Activated naive CD4-positive, alpha-beta T cell treated with anti-CD3 and anti-CD28 coated beads, Interleukin-2, amount 50 U/mL, for 16 hours (primary cell): ENCODE measurements around the gene MYCBPAP.

Source experiments
- DNase-seq: peaks from one replicate; pipeline ENCODE4 v3.0.0-alpha.2; 2020

The MYCBPAP gene

GRCh38 chr17:50573866-50574611 is 65.8 kb downstream of the MYCBPAP start:
- no peak for DNase-seq

GRCh38 chr17:50575581-50576210 is 67.5 kb downstream of the MYCBPAP start:
- no peak for DNase-seq

- no peak for DNase-seq
These were observed 68.6 kb downstream of the MYCBPAP start for GRCh38 chr17:50576864-50577263.

- DNase-seq = no peak
These were observed 69.3 kb downstream of the MYCBPAP start for GRCh38 chr17:50577451-50577954.

GRCh38 chr17:50578173-50578572 is 69.9 kb downstream of the MYCBPAP start:
- DNase-seq = no peak

GRCh38 chr17:50579399-50579798 is 71.2 kb downstream of the MYCBPAP start:
- no peak for DNase-seq

- no peak for DNase-seq
These were observed 72.4 kb downstream of the MYCBPAP start for GRCh38 chr17:50580646-50581045.
